Breast epithelium (tissue), 3 donors: Measurements from ENCODE around the gene TMEM18.

Source experiments
- CTCF ChIP-seq, 3 donors: fragments of 450-650 bp; IDR thresholded peaks; one replicate each; pipeline ENCODE4 v1.5.1; 2016 to 2017; ENCODE audit warnings: antibody characterized with exemption in 3 of 3, mild to moderate bottlenecking in 3 of 3, moderate library complexity in 3 of 3
- POLR2A ChIP-seq: fragments of 450-650 bp; IDR thresholded peaks from one replicate; pipeline ENCODE4 v1.6.1; 2016; ENCODE audit warnings: antibody characterized with exemption, mild to moderate bottlenecking, moderate library complexity
- POLR2AphosphoS5 ChIP-seq, 3 donors: sonication (generic); formaldehyde crosslinking; IDR thresholded peaks; one replicate each; pipeline ENCODE4 v1.6.1; 2017; ENCODE audit warnings: antibody characterized with exemption in 3 of 3

DNA sequence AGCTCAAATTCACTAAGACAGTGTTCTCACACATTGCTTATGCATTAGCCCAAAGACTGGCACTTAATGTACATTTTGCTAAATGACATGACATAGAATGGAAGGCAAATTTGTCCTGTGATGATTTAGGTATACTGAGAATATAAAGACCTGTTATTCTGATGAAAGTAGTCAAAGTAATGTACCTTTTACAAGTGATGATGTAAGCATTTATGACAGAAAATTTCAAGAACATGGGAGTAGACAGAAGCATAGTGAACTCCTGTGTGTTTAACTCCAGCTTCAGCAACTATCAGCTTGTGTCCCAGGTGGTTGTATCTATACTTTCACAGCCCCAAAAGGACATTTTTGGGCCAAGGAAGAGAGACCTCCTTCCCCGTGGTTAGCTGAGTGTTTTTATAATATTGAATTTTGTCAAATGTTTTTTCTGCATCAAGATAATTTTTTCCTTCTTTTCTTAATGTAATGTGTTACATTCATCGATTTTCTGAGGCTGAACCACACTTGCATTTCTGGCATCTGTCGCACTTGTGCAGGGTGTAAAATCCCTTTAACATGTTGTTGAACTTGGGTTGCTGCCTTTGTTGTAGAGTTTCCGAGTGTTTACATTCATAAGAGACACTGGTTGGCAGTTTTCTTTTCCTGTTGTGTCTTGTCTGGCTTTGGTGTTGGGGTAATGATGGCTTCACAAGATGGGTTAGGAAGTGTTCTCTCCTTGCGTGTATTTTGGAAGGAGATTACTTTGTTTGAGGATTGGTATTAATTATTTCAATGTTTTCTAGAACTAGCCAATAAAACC is 33.9 kb upstream of the TMEM18 start:
- TF ChIP-seq POLR2AphosphoS5 (IDR thresholded peaks at IDR 0.05) (no peak), POLR2A (no peak), CTCF (IDR thresholded peaks at IDR 0.05) (no peak)
